Measurements from ENCODE around the gene ENOSF1. TPM values are rescaled to one million over a fixed set of nuclear protein-coding genes. Genes with fewer than 3 reads are reported as not detected.
A peak's percentile ranks its signal among the peaks of the same experiment; 100 is the strongest.

Gene ENOSF1
- total RNA-seq, 4 donors from 2014 or later, result 44.5 to 97.3 (median 74.2) TPM

- TF ChIP-seq CTCF (IDR thresholded peaks at IDR 0.05) (no peak), EP300 (IDR thresholded peaks at IDR 0.05; ENCODE audit: low read depth) (no peak)
- Histone ChIP-seq H3K4me1 (peaks cover 0 to 7% (median 6%) of the 10 kb centered on the region in 4 donors), H3K27ac (peak overlapping the region in 1 of 4 donors; percentile 92), H3K9me3 (no peaks in the 10 kb centered on the region), H3K36me3 (no peaks in the 10 kb centered on the region), H3K27me3 (no peaks in the 10 kb centered on the region), H3K4me3 (peak overlapping the region in 2 of 4 donors; percentile 68 to 77)
- 83 to 91% methylated on average over 5 to 10 of the region's 10 CpGs for WGBS, 2 donors (ENCODE audit: low coverage in 1 of 2)
- in situ Hi-C loops (cut with MboI; ENCODE audit: low pct_ligation_motif_present in 1 of 4, low pct_unique_long_range_greater_than_20kb in 1 of 4, low sequenced_read_pairs in 3 of 4), result no loop called here
- intact Hi-C loops (cut with DNase I; ENCODE audit: low total_unique reads), result no loop called here
- no peak for DNase-seq
Measured at GRCh38 chr18:658947-659533, 53.4 kb downstream of the ENOSF1 start.

- Histone ChIP-seq H3K9me3 (no peaks in the 10 kb centered on the region), H3K4me1 (peaks cover 0 to 7% (median 6%) of the 10 kb centered on the region in 4 donors), H3K36me3 (no peaks in the 10 kb centered on the region), H3K27me3 (no peaks in the 10 kb centered on the region), H3K4me3 (peak overlapping the region; percentile 56 to 77 (median 62)), H3K27ac (peak overlapping the region; percentile 62 to 92 (median 78))
- TF ChIP-seq POLR2A (IDR thresholded peaks at IDR 0.05), result peak; percentile 63
- TF ChIP-seq EP300 (IDR thresholded peaks at IDR 0.05; ENCODE audit: low read depth), result no peak
- peak; percentile 38 to 73 (median 61) for TF ChIP-seq POLR2AphosphoS5 (IDR thresholded peaks at IDR 0.05)
- TF ChIP-seq CTCF (IDR thresholded peaks at IDR 0.05), result no peak
- intact Hi-C loops (cut with DNase I; ENCODE audit: low total_unique reads) (no loop called here), in situ Hi-C loops (cut with MboI; ENCODE audit: low pct_ligation_motif_present in 1 of 4, low pct_unique_long_range_greater_than_20kb in 1 of 4, low sequenced_read_pairs in 3 of 4) (no loop called here)
- DNase-seq, result peak; percentile 91
- 4% methylated on average over 37 of the region's 72 CpGs; no CpG with 5 or more reads in 1 of the 2 donors for WGBS, 2 donors (ENCODE audit: low coverage in 1 of 2)
Measured at GRCh38 chr18:658001-658946, 54.2 kb downstream of the ENOSF1 start.

GRCh38 chr18:657311-658000 lies 55.0 kb downstream of the ENOSF1 start, which contains the start of gene TYMS:
TSS of gene TYMS (plus strand) at chr18:657653. CDS start at chr18:657743, 90 bp downstream.
- peak; percentile 80 for DNase-seq
- Histone ChIP-seq H3K9me3 (no peaks in the 10 kb centered on the region), H3K27ac (peak within 1 kb of the TSS; percentile 62 to 92 (median 78)), H3K4me1 (peaks cover 0 to 7% (median 6%) of the 10 kb centered on the region in 4 donors), H3K4me3 (peak within 1 kb of the TSS; percentile 56 to 77 (median 62)), H3K27me3 (no peaks in the 10 kb centered on the region), H3K36me3 (no peaks in the 10 kb centered on the region)
- intact Hi-C loops (cut with DNase I; ENCODE audit: low total_unique reads), result no loop called here
- in situ Hi-C loops (cut with MboI; ENCODE audit: low pct_ligation_motif_present in 1 of 4, low pct_unique_long_range_greater_than_20kb in 1 of 4, low sequenced_read_pairs in 3 of 4), result no loop called here
- WGBS, 2 donors (ENCODE audit: low coverage in 1 of 2), result 0% methylated on average over 29 of the region's 79 CpGs; no CpG with 5 or more reads in 1 of the 2 donors
- TF ChIP-seq POLR2A (IDR thresholded peaks at IDR 0.05) (peak; percentile 17), CTCF (IDR thresholded peaks at IDR 0.05) (peak in 2 of 5 experiments; percentile 4 to 7), EP300 (IDR thresholded peaks at IDR 0.05; ENCODE audit: low read depth) (no peak), POLR2AphosphoS5 (IDR thresholded peaks at IDR 0.05) (peak; percentile 9 to 34 (median 24))

GRCh38 chr18:655445-655844 lies 57.0 kb downstream of the ENOSF1 start:
- TF ChIP-seq EP300 (IDR thresholded peaks at IDR 0.05; ENCODE audit: low read depth) (no peak), POLR2A (IDR thresholded peaks at IDR 0.05) (no peak), CTCF (IDR thresholded peaks at IDR 0.05) (no peak), POLR2AphosphoS5 (IDR thresholded peaks at IDR 0.05) (no peak)
- peaks cover 0 to 7% (median 6%) of the 10 kb centered on the region in 4 donors for H3K4me1 ChIP-seq
- no peaks in the 10 kb centered on the region for H3K27me3 ChIP-seq
- H3K36me3 ChIP-seq, result no peaks in the 10 kb centered on the region
- H3K9me3 ChIP-seq, result no peaks in the 10 kb centered on the region
- no peak overlapping the region for H3K27ac ChIP-seq
- no peak for DNase-seq
- no peak overlapping the region for H3K4me3 ChIP-seq
- 78 to 81% methylated on average over 4 to 6 of the region's 6 CpGs for WGBS, 2 donors (ENCODE audit: low coverage in 1 of 2)
- in situ Hi-C loops (cut with MboI; ENCODE audit: low pct_ligation_motif_present in 1 of 4, low pct_unique_long_range_greater_than_20kb in 1 of 4, low sequenced_read_pairs in 3 of 4), result no loop called here
- intact Hi-C loops (cut with DNase I; ENCODE audit: low total_unique reads), result no loop called here

Measured in transverse colon (tissue), 4 donors.